Chondrocyte (in vitro differentiated cells): Measurements from ENCODE around the gene KTN1. TPM values are rescaled to one million over a fixed set of nuclear protein-coding genes. Genes with fewer than 3 reads are reported as not detected.
A peak's percentile ranks its signal among the peaks of the same experiment; 100 is the strongest.

Experiments used
- DNase-seq: peaks from one replicate; pipeline ENCODE4 v3.0.0; 2021; ENCODE audit warnings: mixed read lengths, low spot score
- H3K27ac Mint-ChIP-seq: one replicate; pipeline ENCODE4 v1.8.0; 2021; ENCODE audit warnings: mild to moderate bottlenecking, moderate library complexity, mixed read lengths; ENCODE audit not compliant: unreplicated experiment
- H3K27me3 Mint-ChIP-seq: 2 replicates; pipeline ENCODE4 v1.8.0; 2021; ENCODE audit warnings: low read depth, mixed read lengths
- H3K36me3 Mint-ChIP-seq: 2 replicates; pipeline ENCODE4 v1.8.0; 2021; ENCODE audit warnings: low read depth, mixed read lengths
- H3K4me1 Mint-ChIP-seq: 2 replicates; pipeline ENCODE4 v1.8.0; 2021; ENCODE audit warnings: low read depth, mild to moderate bottlenecking, mixed read lengths
- H3K4me3 Mint-ChIP-seq: one replicate; pipeline ENCODE4 v1.8.0; 2021; ENCODE audit warnings: mild to moderate bottlenecking, moderate library complexity, mixed read lengths; ENCODE audit not compliant: unreplicated experiment
- H3K9me3 Mint-ChIP-seq: 2 replicates; pipeline ENCODE4 v1.8.0; 2021; ENCODE audit warnings: low read depth, mixed read lengths
- CTCF ChIP-seq: fragments of 200-600 bp; sonication (generic); IDR thresholded peaks from 2 replicates; pipeline ENCODE4 v1.5.0; 2021; ENCODE audit warnings: antibody characterized with exemption, mild to moderate bottlenecking, moderate library complexity
- total RNA-seq: library from RNA; stranded (reverse); gene quantifications from 3 replicates; pipeline ENCODE4 v1.2.1, GENCODE V29; 2021

The KTN1 gene
- total RNA-seq, 1 donor from 2014 or later, result 137 TPM

- no peaks in the 10 kb centered on the region for H3K27me3 Mint-ChIP-seq
- H3K9me3 Mint-ChIP-seq, result peaks cover 2% of the 10 kb centered on the region
- no peak for TF ChIP-seq CTCF
- no peak overlapping the region for H3K27ac Mint-ChIP-seq
- peaks cover 25% of the 10 kb centered on the region for H3K4me1 Mint-ChIP-seq
- no peak for DNase-seq
- H3K4me3 Mint-ChIP-seq, result no peak overlapping the region
- no peaks in the 10 kb centered on the region for H3K36me3 Mint-ChIP-seq
Measured at GRCh38 chr14:55546212-55546874, 33.7 kb upstream of the KTN1 start.

- peaks cover 17% of the 10 kb centered on the region for H3K4me1 Mint-ChIP-seq
- no peaks in the 10 kb centered on the region for H3K36me3 Mint-ChIP-seq
- DNase-seq, result no peak
- TF ChIP-seq CTCF, result no peak
- no peaks in the 10 kb centered on the region for H3K27me3 Mint-ChIP-seq
- no peak overlapping the region for H3K4me3 Mint-ChIP-seq
- H3K27ac Mint-ChIP-seq, result no peak overlapping the region
- H3K9me3 Mint-ChIP-seq, result peaks cover 2% of the 10 kb centered on the region
Measured at GRCh38 chr14:55547650-55548315, 32.2 kb upstream of the KTN1 start.

GRCh38 chr14:55553791-55554190 lies 26.2 kb upstream of the KTN1 start:
- Mint-ChIP-seq H3K4me1 (peaks cover 10% of the 10 kb centered on the region), H3K27ac (no peak overlapping the region), H3K4me3 (no peak overlapping the region), H3K9me3 (peaks cover 8% of the 10 kb centered on the region), H3K27me3 (no peaks in the 10 kb centered on the region), H3K36me3 (peaks cover 4% of the 10 kb centered on the region)
- no peak for TF ChIP-seq CTCF
- DNase-seq, result no peak

GRCh38 chr14:55556929-55557623 lies 22.9 kb upstream of the KTN1 start:
- DNase-seq, result no peak
- Mint-ChIP-seq H3K4me3 (no peak overlapping the region), H3K4me1 (peaks cover 13% of the 10 kb centered on the region), H3K9me3 (peaks cover 8% of the 10 kb centered on the region), H3K27ac (peak overlapping the region; percentile 87), H3K36me3 (peaks cover 4% of the 10 kb centered on the region), H3K27me3 (no peaks in the 10 kb centered on the region)
- no peak for TF ChIP-seq CTCF

- Mint-ChIP-seq H3K4me1 (peaks cover 7% of the 10 kb centered on the region), H3K9me3 (no peaks in the 10 kb centered on the region), H3K4me3 (no peak overlapping the region), H3K36me3 (no peaks in the 10 kb centered on the region), H3K27ac (no peak overlapping the region), H3K27me3 (no peaks in the 10 kb centered on the region)
- no peak for DNase-seq
- TF ChIP-seq CTCF, result no peak
Measured at GRCh38 chr14:55562135-55562534, 17.9 kb upstream of the KTN1 start.
